A549 (cell line): ENCODE measurements around the gene C16orf92.

Experiments used
- CTCF ChIP-seq: fragments of >200 bp; sonication (Bioruptor Twin); formaldehyde crosslinking; IDR thresholded peaks from 3 replicates; pipeline ENCODE4 v1.5.1; 2016
- JUN ChIP-seq, 2 experiments: fragments of >200 bp; sonication (Bioruptor Twin); formaldehyde crosslinking; IDR thresholded peaks; 2 replicates in 1 of 2; 3 replicates in 1 of 2; pipeline ENCODE4 v1.6.1; 2016 to 2017
- POLR2A ChIP-seq: IDR thresholded peaks from 2 replicates; pipeline ENCODE4 v1.6.1; 2012; ENCODE audit warnings: mild to moderate bottlenecking, low read length
- RAD21 ChIP-seq, 2 experiments: fragments of >200 bp in 1 of 2; sonication (Bioruptor Twin) in 1 of 2; formaldehyde crosslinking in 1 of 2; IDR thresholded peaks in 1 of 2; conservative IDR thresholded peaks in 1 of 2; 2 replicates in 1 of 2; 3 replicates in 1 of 2; pipeline ENCODE4 v1.6.1; 2012 to 2018; ENCODE audit warnings: inconsistent platforms in 1 of 2
- ZFP36 ChIP-seq: fragments of 450-650 bp; IDR thresholded peaks from 2 replicates; pipeline ENCODE4 v1.6.1; 2014; ENCODE audit warnings: borderline replicate concordance; ENCODE audit not compliant: partially characterized antibody
- TF ChIP-seq, protein P1 (sequence below): fragments of 200-600 bp; sonication (generic); IDR thresholded peaks from 2 replicates; pipeline ENCODE4 v1.6.1; 2016; ENCODE audit warnings: antibody characterized with exemption, mild to moderate bottlenecking, moderate library complexity

- TF ChIP-seq, protein P1, sequence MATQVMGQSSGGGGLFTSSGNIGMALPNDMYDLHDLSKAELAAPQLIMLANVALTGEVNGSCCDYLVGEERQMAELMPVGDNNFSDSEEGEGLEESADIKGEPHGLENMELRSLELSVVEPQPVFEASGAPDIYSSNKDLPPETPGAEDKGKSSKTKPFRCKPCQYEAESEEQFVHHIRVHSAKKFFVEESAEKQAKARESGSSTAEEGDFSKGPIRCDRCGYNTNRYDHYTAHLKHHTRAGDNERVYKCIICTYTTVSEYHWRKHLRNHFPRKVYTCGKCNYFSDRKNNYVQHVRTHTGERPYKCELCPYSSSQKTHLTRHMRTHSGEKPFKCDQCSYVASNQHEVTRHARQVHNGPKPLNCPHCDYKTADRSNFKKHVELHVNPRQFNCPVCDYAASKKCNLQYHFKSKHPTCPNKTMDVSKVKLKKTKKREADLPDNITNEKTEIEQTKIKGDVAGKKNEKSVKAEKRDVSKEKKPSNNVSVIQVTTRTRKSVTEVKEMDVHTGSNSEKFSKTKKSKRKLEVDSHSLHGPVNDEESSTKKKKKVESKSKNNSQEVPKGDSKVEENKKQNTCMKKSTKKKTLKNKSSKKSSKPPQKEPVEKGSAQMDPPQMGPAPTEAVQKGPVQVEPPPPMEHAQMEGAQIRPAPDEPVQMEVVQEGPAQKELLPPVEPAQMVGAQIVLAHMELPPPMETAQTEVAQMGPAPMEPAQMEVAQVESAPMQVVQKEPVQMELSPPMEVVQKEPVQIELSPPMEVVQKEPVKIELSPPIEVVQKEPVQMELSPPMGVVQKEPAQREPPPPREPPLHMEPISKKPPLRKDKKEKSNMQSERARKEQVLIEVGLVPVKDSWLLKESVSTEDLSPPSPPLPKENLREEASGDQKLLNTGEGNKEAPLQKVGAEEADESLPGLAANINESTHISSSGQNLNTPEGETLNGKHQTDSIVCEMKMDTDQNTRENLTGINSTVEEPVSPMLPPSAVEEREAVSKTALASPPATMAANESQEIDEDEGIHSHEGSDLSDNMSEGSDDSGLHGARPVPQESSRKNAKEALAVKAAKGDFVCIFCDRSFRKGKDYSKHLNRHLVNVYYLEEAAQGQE: no peak
- TF ChIP-seq CTCF (no peak), ZFP36 (no peak), RAD21 (conservative IDR thresholded peaks at IDR 0.05 in 1 of 2, IDR thresholded peaks at IDR 0.05 in 1 of 2) (no peak), JUN (IDR thresholded peaks at IDR 0.05) (no peak), POLR2A (no peak)
These were observed 38.7 kb upstream of the C16orf92 start for GRCh38 chr16:29984137-29984763.
